GM04504 (cell line): Measurements from ENCODE around the gene TNK2.
"Not testable (repeated sequence)": the region's sequence is repeated elsewhere in the genome, so short reads cannot be mapped to it uniquely, and the experiment has no call there.

Experiments used
- DNase-seq: peaks from one replicate; pipeline ENCODE4 v3.0.0-alpha.2; 2012; ENCODE audit warnings: low read depth

TNK2 gene

DNA sequence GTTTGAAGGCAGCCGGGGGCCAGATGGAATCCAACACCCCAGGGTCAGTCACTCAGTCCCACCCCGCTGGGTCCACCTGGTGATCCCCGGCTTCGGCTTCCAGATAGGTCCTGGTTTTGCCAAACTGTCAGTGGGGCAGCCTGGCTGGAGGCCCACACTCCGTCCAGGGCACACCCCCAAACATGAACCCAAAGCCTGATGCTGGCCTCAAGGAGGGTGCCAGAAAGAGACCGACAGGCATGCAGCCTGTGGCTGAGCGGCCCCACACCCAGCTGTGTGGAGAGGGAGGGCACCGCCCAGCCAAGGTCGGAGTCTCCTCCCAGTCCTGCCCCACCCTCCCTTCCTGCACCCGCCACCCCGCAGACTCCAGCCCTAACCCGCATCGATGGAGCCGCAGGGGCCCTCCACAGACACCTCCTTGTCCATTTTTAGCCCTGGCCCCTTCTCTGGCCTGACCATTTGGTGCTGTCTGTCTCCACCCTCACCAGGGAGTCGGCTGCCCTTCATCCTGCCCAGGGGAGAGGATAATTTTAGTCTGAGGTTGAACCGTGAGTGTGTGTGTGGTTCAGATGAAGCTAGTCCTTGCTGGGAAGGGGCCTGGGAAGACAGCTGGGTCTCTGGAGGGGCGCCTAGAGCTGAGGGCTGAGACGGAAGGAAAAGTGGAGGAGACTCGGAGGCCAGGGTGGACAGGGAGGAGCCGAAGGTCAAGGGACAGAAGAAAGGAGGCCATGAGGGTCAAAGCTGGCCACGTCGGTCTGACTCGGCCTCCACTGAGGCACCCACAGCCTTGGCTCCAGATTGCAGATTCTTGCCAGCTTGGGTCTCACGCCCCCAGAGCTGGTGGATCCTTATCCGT, 23.1 kb downstream of the TNK2 start:
- DNase-seq: no peak

DNA sequence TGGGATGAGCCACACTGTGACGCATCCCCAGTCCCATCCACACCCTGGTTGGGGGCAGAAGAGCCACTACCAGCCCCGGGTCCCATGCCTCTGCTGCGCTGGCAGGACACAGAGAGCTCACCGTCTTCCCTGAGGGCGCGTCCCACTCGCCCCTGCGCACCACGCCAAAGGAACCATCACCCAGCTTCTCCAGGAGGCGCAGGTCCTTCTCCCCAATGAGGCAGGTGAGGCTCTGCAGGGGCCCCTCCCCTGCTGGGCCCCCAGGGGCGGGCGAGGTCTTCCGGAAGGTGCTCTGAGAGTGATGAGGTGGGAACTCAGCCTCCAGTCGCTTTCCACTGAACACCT, 23.7 kb downstream of the TNK2 start:
- DNase-seq: no peak

DNA sequence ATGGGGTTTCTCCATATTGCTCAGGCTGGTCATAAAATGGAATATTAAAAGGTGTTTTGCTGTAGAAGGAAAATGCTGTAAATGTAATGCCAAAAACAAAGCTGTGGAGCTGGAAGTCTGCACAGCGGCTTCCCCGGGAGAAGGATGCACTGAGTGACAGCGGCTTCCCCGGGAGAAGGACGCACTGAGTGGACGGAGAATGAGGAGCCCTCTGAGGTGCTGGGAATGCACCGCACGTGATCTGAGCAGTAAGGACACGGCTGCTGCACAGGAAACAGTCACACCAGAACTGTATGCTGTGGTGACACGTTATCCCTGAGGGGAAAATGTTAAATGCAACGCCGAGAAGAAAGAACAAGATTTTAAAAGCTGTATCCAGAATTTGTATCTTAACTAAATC, 24.6 kb downstream of the TNK2 start:
- no peak for DNase-seq

DNA sequence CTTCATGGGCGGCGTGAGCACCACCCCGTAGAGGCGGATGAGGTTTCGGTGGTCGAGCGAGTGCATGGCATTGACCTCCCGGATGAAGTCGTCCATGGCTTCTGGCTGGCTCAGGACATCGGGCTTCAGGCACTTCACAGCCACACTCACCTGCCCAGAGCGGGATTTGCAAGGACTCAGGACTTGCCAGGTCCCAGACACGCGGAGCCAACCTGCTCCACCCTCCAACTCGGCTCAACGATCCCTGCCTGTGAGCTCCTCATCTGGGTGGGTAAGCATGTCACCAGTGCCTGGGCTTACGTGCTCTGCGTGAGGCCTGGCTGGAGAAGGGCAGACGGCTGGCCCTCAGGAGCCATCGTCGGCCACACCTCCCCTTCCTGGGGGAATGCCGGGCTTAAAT, 25.2 kb downstream of the TNK2 start:
- no peak for DNase-seq

DNA sequence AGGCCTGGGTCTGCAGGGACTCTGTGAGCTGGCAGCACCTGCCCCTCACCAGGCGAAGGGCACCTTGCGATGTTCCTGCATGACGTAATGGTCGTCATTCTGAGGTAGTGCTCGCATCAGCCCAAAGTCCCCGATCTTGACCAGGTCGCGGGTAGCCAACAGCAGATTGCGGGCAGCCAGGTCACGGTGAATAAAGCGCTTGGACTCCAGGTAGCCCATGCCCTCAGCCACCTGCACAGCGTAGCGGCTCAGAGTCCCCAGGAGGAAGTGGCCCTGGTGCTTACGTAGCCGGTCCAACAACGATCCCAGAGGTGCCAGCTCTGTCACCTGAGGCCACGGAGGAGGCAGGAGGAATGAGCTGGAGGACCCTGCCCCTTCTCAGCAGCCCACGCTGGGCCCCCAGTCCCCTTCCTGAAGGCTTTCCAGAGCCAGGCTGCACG, 26.3 kb downstream of the TNK2 start:
- no peak for DNase-seq

DNA sequence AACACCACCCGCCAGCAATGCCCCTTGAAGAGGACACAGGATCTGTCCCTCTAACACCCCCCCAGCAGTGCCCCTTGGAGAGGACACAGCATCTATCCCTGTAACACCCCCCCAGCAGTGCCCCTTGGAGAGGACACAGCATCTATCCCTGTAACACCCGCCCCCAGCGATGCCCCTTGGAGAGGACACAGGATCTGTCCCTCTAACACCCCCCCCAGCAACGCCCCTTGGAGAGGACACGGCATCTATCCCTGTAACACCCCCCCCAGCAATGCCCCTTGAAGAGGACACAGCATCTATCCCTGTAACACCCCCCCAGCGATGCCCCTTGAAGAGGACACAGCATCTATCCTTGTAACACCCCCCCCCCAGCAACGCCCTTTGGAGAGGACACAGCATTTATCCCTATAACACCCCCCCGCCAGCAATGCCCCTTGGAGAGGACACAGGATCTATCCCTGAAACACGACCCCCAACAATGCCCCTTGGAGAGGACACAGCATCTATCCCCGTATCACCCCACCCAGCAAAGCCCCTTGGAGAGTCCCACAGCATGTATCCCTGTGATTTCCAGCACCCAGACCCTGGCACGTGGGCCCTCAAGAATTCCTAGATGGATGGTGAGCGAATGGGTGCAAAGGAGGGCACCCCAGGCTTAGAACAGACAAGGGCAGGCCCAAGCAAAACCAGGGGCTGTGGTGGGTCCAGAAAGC, 26.9 kb downstream of the TNK2 start:
- DNase-seq: no peak

DNA sequence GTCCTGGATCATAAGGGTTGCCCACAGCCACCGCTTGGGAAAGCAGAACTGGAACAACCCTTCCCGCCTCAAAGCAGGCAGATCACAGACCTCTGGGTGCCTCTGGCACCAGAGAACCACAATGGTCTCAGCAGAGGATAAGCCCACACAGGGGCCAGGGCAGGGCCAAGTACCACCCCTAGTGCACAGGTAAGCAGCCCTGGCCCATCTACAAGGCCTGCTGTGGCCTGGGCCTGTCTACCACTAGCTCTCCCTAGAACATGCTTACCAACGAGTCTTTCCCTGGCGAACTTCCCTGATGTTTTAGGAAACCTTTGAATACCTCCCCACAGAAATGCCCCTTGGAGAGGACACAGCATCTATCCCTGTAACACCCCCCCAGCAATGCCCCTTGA, 28.3 kb downstream of the TNK2 start:
- DNase-seq: no peak

DNA sequence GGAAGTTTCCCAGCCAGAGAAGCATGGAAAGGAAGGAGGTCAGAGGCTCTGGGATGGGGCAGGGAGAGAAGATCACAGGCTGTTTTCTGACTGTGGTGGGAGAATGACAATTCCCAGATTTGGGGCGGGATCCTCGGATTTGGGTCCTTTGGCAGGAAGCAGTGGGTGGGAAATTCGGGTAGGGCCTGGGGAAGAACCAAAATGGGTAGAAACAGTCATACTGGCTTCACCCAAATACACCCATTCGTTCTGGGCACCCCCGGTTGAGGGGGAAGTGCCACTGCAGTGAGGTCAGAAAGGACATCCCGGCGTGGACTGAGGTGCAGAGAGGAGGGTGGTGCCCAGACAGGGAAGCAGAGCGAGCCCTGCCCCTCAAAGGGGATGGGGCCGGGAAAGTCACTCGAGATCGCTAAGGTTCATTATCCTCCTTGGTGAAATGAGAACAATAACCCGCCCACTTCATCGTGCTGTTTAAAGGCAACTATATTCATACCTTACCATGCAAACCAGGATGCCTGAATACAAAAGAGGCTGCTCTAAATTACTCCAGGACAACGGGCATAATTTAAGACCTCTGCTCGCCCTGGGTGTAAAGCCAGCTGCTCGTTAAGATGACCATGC, 28.8 kb downstream of the TNK2 start:
- no peak for DNase-seq

DNA sequence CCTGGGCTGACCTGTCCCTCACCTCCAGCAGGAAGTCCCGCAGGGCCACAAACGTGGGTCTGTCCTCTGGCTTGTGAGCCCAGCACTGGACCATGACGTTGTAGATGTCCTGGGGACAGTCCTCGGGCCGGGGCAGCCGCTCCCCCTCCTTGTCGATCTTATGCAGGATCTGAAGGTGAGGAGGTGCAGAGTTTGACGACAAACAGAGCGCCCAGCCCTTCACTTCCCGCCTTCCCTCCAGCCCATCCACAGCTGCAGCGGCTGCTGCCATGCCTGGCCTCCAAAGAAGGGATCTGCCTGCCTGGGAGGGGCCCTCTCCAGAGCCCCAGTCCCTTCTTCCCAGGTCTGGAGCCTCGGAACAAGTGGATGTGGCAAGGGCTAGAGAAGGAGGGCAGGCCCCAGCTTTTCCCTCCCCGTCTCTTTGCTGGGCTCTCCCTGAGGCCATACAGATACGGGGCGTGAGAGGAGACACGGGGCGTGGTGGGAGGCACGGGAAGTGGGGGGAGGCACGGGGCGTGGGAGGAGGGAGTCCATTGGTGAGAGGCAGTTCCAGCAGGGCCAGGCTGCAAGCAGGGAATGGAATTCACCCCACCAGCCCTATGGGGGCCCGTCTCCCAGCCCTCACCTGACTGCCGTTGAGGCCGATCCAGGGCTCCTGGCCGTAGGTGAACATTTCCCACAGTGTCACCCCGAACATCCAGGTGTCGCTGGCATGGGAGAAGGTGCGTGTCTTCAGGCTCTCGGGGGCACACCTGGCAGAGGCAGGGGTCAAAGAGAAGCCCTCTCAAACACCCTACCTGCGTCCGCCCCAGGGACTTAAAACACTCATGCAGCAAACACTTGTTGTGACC, 29.7 kb downstream of the TNK2 start:
- no peak for DNase-seq

DNA sequence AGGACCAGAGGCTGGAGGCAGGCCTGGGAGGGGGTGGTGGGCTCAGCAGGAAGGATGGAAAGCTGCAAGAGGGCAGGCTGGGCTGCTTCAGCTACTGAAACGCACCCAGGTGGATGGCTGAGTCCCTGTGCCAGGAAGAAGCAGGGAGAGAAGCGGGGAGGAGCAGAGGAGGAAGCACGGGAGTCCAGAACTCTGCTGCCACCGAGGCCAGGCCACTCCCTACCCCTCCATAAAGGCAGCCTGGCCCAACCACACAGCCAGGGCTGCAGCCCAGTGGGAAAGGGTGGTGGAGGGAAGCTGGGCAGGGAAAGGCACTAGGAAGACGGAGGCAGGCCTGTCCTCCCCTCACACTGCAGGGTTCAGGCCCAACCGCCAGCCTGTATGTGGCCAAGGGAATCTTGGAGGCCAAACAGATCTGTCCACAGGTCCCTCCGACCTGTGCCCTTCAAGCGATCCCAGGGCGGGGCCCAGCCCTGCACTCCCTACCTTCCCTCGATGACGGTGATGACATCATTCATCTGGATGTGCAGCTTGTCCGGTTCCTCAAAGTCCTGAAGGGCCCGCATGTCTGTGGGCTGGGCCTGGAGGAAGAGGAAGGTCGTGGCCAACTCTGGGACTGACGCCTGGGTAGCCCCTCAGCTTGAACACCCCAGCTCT, 30.5 kb downstream of the TNK2 start:
- no peak for DNase-seq

DNA sequence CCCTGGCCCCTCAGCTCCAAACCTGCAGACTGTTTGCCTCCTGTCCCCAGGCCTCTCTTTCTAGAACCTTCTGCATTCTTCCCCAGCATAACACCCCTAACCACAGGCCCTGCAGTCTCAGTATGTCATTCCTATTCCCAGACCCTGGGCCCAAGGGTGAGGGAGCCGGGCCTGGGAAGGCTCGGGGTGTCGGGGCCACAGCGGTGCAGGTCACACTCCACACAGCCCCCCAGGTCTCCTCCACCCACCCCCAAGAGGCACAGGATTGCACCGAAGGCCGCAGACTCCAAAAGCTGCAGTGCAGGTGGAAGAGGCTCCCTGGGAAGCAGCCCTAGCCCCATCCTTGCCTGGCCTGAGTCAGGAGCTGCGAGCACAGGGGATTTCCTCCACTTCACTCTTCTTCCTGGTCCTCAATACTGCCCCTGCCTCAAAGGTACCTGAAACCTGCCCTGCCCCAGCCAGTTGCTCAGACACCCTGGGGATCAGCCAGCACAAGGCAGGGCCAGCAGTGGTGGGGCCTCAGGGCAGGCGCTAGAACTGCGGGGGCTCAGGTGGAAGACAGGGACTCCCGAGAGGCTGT, 31.1 kb downstream of the TNK2 start:
- DNase-seq: no peak

DNA sequence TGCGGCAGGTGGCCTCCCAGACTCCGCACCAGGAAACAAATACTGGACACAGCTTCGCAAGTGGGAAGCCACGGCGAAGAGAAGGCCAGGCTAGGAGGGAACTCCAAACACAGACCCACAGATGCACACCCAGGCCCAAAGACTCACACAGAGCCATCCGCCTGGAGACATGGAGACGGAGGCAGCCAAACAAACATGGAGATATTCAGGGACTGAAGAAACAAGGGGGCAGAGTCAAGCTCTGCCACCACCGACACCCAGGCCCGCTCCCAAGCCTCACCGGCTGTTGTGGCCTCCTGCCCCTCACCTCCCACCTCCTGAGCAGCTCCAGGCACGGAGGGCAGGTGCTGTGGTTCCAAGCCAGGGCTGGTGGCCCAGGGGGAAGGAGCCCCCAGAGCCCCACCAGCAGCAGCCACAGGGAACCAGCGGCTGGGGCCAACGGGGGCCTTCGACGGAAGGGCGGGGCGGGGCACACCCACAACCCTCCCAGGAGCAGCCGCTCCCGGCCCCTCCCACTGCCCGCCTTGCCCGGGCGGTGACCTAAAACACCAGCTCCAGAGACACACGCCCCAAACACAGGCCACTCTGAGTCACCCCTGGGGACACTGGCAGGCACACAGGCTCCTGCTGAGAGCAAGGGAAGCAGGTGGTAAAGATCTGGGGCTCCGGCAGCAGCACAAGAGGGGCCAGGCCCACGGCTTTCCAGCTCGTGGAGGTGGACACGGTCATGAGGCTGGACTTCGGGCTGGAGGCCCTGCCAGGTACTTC, 31.9 kb downstream of the TNK2 start:
- DNase-seq: no peak

DNA sequence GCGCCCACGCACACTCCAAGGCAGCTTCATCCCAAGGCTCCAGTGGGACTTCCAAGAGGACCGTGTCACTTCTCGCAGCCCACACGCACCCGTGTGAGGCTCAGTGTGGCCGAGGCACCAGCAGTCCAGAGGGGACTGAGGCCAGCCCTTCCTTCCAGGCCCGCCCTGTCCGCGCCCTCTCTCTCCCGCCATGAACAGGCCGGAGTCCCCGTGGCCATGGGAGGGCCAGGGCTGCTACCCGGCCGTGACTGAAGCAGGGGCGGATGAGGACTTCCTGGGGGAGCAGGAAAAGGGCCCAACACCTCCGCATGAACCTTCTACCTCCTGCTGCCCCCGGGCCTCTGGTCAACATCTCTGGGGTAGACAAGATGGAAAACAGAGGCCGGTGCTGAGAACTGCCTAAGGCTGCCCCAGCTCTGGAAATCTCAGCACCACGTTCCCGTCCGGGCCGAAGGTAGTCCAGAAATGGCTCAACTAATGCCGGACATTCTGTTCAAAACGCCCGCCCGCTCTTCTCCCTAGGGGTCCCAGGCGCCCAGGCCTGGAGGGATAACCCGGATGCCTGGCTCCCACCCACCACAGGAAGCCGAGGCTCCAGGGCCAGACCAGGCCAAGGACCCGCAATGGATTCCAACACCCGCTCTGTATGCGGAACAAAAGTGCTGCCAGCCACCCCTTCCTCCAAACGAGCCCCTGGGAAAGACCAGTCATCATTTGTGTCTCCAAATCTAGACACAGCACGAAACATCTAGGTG, 32.7 kb downstream of the TNK2 start:
- no peak for DNase-seq

DNA sequence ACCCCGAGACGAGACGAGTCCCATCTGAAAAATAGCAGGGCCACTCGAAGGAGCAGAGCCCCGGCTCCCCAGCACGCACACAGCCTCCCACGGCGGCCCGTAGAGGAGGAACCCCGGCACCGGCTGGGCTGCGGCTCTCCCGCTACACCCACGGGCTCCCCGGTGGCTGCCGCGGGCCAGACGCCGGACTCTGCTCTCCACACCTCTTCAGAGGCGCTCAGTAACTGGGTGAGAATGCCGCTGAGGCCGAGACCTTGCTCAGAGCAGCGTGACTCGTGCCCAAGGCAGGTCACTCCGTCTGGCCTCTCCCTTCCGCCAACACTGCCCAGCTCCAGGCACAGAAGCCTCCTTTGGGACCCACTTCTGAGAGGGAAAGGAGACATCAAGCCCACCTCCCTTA, 34.4 kb downstream of the TNK2 start:
- no peak for DNase-seq

DNA sequence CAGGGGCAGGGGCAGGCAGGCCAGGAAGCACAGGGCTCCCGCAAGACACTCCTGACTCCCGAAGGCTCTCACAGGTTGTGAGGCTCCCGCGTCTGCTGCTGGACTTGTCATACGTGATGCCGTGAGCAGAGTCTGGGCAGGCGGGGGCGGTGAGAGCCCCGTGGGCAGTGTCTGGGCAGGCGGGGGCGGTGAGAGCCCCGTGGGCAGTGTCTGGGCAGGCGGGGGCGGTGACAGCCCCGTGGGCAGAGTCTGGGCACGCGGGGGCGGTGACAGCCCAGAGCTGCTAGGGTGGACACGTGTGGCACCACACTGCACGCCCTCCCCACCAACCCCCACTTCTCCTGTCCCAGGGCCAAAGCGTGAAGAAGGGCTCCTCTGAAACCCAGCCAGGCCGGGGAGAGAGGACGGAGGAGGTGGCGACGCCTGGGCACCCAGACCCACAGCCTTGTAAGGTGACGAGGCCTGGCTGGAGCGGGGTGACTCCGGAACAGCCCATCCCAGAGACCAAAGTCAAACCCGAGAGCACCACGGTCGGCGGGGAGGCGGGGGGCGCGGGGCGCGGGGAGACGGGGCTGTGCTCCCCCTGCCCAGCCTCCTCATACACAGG, 35.0 kb downstream of the TNK2 start:
- no peak for DNase-seq

DNA sequence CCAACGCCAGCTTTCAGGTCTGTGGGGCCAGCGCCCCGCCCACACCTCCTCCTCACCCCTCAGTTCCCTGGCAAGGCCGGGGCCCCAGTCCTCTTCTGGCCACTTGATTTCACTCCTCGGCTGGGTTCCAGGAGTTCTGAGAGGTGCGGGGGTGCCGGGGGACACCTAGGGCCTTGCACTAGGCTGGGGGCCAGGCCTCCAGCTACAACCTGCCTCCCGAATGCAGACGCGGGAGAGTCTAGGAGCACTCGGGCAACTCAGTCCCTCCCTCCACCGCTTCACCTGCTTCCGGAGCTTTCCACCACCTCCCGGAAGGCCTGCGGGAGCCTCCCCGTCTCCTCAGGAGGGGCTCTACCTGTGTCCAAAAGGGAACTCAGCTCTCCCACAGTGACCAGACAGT, 35.6 kb downstream of the TNK2 start:
- DNase-seq: no peak

DNA sequence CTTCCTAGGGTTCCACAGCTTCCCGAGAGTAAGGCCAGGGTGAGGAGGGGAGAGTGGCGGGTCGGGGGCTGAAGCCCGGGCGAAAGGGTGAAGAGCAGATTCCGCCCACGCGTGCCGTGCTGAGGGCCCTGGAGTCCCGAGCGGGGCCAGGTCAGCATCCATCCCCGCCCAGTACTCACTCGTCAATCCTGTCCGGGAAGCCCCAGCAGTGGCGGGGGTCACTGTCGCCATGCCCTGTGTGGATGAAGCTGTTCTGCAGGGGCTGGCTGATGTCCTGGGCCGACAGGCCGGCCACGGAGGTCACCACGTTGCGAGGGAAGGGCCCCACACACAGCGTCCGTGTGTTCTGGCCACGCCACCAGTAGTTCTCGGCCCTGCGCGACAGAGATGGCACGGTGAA, 36.3 kb downstream of the TNK2 start:
- no peak for DNase-seq

DNA sequence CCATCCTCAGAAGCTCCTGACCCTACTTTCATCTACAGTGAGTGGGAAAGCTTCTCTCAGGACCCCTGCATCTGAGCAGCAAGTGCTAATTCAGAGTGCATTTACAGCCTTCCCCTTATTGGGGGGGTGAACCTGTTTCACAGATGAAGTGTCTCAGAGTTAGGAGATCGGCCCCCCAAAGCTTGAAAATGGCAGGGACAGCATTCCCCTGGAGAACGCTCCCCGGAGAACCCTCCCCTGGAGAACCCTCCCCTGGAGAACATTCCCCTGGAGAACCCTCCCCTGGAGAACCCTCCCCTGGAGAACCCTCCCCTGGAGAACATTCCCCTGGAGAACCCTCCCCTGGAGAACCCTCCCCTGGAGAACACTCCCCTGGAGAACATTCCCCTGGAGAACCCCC, 36.7 kb downstream of the TNK2 start:
- not testable (repeated sequence) for DNase-seq

DNA sequence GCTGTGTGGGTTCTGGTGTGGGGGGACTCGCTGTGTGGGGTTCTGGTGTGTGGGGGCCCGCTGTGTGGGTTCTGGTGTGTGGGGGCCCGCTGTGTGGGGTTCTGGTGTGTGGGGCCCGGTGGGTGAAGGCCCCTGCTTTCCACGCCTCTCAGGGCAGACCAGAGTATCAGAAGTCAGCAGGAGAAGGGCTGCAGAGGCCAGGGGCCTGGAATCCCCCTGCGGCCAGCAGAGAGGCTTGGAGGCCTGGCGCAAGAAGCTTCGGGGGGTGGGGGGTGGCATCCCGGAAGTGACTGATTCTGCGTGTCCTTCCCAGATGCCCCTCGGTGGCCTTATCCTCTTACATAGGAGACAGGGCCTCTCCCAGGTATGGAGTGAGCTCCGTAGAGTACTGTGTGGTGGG, 37.4 kb downstream of the TNK2 start:
- DNase-seq: no peak
